ENCODE data around the gene STMN1. TPM values are rescaled to one million over a fixed set of nuclear protein-coding genes. Genes with fewer than 3 reads are reported as not detected.

STMN1 gene
- total RNA-seq, 4 donors from 2014 or later: 79.2 to 140 (median 105) TPM

DNA sequence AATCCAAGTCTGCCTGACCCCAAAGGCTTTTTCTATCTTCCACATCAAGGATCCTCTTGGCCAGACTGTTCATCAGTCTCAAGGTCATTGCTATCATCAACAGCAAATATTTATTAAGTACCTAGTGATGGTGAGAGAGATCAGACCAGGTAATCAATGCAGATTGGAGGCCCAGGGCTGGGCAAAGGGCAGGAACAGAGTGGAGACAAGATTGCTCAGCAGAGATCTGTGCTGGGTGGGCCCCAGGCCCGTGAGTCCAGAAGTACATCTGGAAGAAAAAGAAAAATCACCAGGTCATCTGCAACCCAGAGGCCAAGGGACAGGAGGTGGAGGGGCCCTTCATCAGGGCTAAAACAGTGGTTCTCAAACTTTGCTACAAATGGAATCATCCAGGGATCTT lies 20.6 kb downstream of the STMN1 start:
- DNase-seq (ENCODE audit: low spot score in 2 of 2): no peak
- H3K4me1 ChIP-seq: peaks cover 0 to 8% (median 0%) of the 10 kb centered on the region in 4 donors
- WGBS, 2 donors: 59 to 83% methylated on average over 1 of the region's 1 CpG
- no peak overlapping the region for H3K27ac ChIP-seq
- no peak overlapping the region for H3K4me3 ChIP-seq
- no peak for TF ChIP-seq POLR2A (IDR thresholded peaks at IDR 0.05)
- TF ChIP-seq, protein P1, sequence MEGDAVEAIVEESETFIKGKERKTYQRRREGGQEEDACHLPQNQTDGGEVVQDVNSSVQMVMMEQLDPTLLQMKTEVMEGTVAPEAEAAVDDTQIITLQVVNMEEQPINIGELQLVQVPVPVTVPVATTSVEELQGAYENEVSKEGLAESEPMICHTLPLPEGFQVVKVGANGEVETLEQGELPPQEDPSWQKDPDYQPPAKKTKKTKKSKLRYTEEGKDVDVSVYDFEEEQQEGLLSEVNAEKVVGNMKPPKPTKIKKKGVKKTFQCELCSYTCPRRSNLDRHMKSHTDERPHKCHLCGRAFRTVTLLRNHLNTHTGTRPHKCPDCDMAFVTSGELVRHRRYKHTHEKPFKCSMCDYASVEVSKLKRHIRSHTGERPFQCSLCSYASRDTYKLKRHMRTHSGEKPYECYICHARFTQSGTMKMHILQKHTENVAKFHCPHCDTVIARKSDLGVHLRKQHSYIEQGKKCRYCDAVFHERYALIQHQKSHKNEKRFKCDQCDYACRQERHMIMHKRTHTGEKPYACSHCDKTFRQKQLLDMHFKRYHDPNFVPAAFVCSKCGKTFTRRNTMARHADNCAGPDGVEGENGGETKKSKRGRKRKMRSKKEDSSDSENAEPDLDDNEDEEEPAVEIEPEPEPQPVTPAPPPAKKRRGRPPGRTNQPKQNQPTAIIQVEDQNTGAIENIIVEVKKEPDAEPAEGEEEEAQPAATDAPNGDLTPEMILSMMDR (IDR thresholded peaks at IDR 0.05): no peak
- TF ChIP-seq EP300 (IDR thresholded peaks at IDR 0.05): no peak
- peaks cover 0 to 4% (median 0%) of the 10 kb centered on the region in 3 donors for H3K36me3 ChIP-seq
- H3K9me3 ChIP-seq: no peaks in the 10 kb centered on the region
- no peaks in the 10 kb centered on the region for H3K27me3 ChIP-seq

DNA sequence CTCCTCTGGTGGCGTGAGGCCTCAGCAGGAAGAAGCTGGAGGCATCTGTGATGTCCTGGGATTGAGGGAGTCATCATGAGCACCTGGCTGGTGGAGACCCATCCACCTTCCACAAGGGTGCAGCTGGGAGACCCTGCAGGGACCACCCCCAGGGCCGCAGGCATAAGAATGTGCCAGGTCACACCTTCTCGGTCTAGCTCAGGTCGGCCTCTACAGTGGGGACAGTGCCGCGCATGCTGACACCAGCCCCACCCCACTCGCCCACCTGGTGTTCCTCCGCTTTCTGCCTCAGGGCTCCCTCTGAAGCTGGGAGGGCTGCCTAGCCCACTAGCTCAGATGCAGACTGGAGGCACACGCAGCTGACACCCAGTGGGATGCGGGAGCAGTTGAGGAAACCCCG lies 25.0 kb downstream of the STMN1 start:
- WGBS, 2 donors: 82 to 88% methylated on average over 6 to 11 of the region's 11 CpGs
- H3K27ac ChIP-seq: no peak overlapping the region
- peaks cover 0 to 4% (median 0%) of the 10 kb centered on the region in 3 donors for H3K36me3 ChIP-seq
- TF ChIP-seq EP300 (IDR thresholded peaks at IDR 0.05) (no peak), POLR2A (IDR thresholded peaks at IDR 0.05) (no peak)
- TF ChIP-seq, protein P1 (IDR thresholded peaks at IDR 0.05): no peak
- no peaks in the 10 kb centered on the region for H3K9me3 ChIP-seq
- no peak for DNase-seq (ENCODE audit: low spot score in 2 of 2)
- no peak overlapping the region for H3K4me3 ChIP-seq
- H3K27me3 ChIP-seq: no peaks in the 10 kb centered on the region
- H3K4me1 ChIP-seq: peaks cover 0 to 3% (median 0%) of the 10 kb centered on the region in 4 donors

DNA sequence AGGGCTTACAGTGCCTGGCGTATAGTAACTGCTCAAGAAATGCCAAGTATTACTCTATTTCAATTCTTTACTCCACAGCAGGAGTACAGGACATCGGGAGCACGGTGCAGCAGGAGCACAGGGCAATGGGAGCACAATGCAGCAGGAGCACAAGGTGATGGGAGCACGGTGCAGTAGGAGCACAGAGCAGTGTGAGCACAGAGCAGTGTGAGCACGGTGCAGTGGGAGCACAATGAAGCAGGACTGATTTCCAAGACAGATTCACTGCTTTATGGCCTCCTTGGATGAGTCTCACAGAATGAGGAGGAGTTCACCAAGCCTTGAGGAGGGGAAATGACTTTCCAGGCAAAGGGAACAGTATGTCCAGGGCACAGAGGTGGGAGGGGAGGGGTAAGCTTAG lies 25.7 kb downstream of the STMN1 start:
- H3K4me1 ChIP-seq: peaks cover 0 to 9% (median 0%) of the 10 kb centered on the region in 4 donors
- H3K27ac ChIP-seq: no peak overlapping the region
- DNase-seq (ENCODE audit: low spot score in 2 of 2): no peak
- H3K36me3 ChIP-seq: peaks cover 0 to 4% (median 0%) of the 10 kb centered on the region in 3 donors
- 87 to 88% methylated on average over 5 of the region's 5 CpGs for WGBS, 2 donors
- H3K27me3 ChIP-seq: no peaks in the 10 kb centered on the region
- TF ChIP-seq, protein P1 (IDR thresholded peaks at IDR 0.05): no peak
- TF ChIP-seq EP300 (IDR thresholded peaks at IDR 0.05) (no peak), POLR2A (IDR thresholded peaks at IDR 0.05) (no peak)
- H3K9me3 ChIP-seq: no peaks in the 10 kb centered on the region
- no peak overlapping the region for H3K4me3 ChIP-seq

DNA sequence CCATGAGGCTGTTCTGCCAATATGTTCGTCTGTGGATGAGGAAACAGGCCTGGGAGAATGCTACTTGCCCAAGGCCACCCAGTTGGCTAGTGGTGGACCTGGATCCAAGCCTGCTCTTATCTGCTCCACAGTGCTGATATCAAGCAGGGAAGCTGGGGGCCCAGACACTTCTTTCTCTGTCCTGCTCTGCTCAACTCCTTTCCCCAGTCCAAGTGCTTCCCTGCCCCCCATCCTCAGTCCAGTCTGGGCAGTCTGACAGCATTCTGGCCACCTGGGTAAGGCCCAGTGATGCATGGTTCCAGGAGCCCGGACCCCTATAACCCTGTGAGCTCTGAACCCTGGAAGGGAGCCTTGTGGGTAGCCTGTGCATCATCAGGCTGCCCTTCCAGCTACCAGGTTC lies 26.5 kb downstream of the STMN1 start:
- Histone ChIP-seq H3K4me1 (peaks cover 0 to 15% (median 3%) of the 10 kb centered on the region in 4 donors), H3K4me3 (no peak overlapping the region), H3K27ac (peak overlapping the region in 1 of 4 donors; percentile 1), H3K36me3 (no peaks in the 10 kb centered on the region), H3K9me3 (no peaks in the 10 kb centered on the region), H3K27me3 (no peaks in the 10 kb centered on the region)
- DNase-seq (ENCODE audit: low spot score in 2 of 2): no peak
- 63 to 70% methylated on average over 2 of the region's 2 CpGs for WGBS, 2 donors
- no peak for TF ChIP-seq POLR2A (IDR thresholded peaks at IDR 0.05)
- TF ChIP-seq, protein P1 (IDR thresholded peaks at IDR 0.05): no peak
- TF ChIP-seq EP300 (IDR thresholded peaks at IDR 0.05): no peak

DNA sequence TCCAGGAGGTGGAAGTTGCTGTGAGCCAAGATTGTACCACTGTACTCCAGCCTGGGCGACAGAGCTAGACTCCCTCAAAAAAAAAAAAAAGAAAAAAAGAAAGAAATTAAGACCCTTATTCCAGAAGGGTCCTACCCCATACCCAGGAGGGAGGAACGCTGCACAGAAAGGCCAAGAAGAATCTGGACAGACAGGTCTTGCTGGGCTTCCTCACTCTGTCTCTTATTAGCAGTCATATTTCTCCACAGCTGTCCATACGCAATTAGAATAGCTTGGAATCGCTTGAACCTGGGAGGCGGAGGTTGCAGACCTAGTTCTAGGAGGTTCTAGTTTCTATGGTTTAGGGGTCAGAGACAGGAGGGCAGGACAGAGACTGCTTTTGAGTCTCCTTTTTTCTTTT lies 27.5 kb downstream of the STMN1 start:
- Histone ChIP-seq H3K4me1 (peaks cover 0 to 23% (median 7%) of the 10 kb centered on the region in 4 donors), H3K27ac (no peak overlapping the region), H3K4me3 (no peak overlapping the region), H3K9me3 (no peaks in the 10 kb centered on the region), H3K27me3 (no peaks in the 10 kb centered on the region), H3K36me3 (no peaks in the 10 kb centered on the region)
- TF ChIP-seq EP300 (IDR thresholded peaks at IDR 0.05) (no peak), POLR2A (IDR thresholded peaks at IDR 0.05) (no peak)
- TF ChIP-seq, protein P1 (IDR thresholded peaks at IDR 0.05): no peak
- DNase-seq (ENCODE audit: low spot score in 2 of 2): no peak
- 84 to 91% methylated on average over 5 of the region's 5 CpGs for WGBS, 2 donors
